OCI-LY7 (cell line): ENCODE data around the gene RNF212. TPM values are rescaled to one million over a fixed set of nuclear protein-coding genes. Genes with fewer than 3 reads are reported as not detected.

Experiments used
- BruUV-seq: library from RNA; stranded (reverse); fragments of 400-500 nt; replicated peaks from 2 replicates; lab custom pipeline; 2021; lab: Mats Ljungman, UMichigan
- CTCF ChIA-PET: fragments of 300-600 bp; sonication (Branson Sonifier 250); formaldehyde crosslinking; loops from one replicate; lab custom pipeline; 2022; ENCODE audit warnings: antibody characterized with exemption; ENCODE audit not compliant: unreplicated experiment; lab: Charles Lee
- POLR2A ChIA-PET: fragments of 300-600 bp; sonication (Branson Sonifier 250); formaldehyde crosslinking; loops from one replicate; lab custom pipeline; 2022; ENCODE audit warnings: antibody characterized with exemption; lab: Charles Lee
- DNase-seq: peaks from one replicate; pipeline ENCODE4 v3.0.0-alpha.2; 2015; ENCODE audit warnings: low spot score
- H2AFZ ChIP-seq: fragments of 200-600 bp; sonication (generic), shearing (Covaris generic); 2 replicates; pipeline ENCODE4 v1.6.1; 2014; ENCODE audit warnings: mild to moderate bottlenecking, antibody characterized with exemption, low read length, moderate library complexity
- H3K27ac ChIP-seq: fragments of 200-600 bp; sonication (generic); 2 replicates; pipeline ENCODE4 v1.5.1; 2014; ENCODE audit warnings: mixed run types, low read depth, mild to moderate bottlenecking, moderate library complexity, low read length, inconsistent platforms; ENCODE audit not compliant: poor library complexity, severe bottlenecking
- H3K36me3 ChIP-seq: fragments of 200-600 bp; sonication (generic); 2 replicates; pipeline ENCODE4 v1.6.1; 2014; ENCODE audit warnings: mild to moderate bottlenecking, antibody characterized with exemption, low read length, moderate library complexity, mixed read lengths; ENCODE audit not compliant: insufficient read depth
- H3K4me1 ChIP-seq: fragments of 200-600 bp; sonication (generic); 2 replicates; pipeline ENCODE4 v1.5.1; 2014; ENCODE audit warnings: mild to moderate bottlenecking, low read length; ENCODE audit not compliant: insufficient read depth, poor library complexity, severe bottlenecking
- H3K4me2 ChIP-seq: fragments of 200-600 bp; sonication (generic); 2 replicates; pipeline ENCODE4 v1.6.1; 2014; ENCODE audit warnings: mild to moderate bottlenecking, low read length
- H3K4me3 ChIP-seq: fragments of 200-600 bp; sonication (generic); 2 replicates; pipeline ENCODE4 v1.5.1; 2014; ENCODE audit warnings: mild to moderate bottlenecking, low read depth, low read length; ENCODE audit not compliant: poor library complexity, severe bottlenecking
- H3K79me2 ChIP-seq: fragments of 200-600 bp; sonication (generic); 2 replicates; pipeline ENCODE4 v1.6.1; 2016; ENCODE audit warnings: low read depth, mild to moderate bottlenecking, low read length, moderate library complexity, mixed read lengths; ENCODE audit not compliant: insufficient read depth
- H3K9me2 ChIP-seq: fragments of 200-600 bp; sonication (generic); 2 replicates; pipeline ENCODE4 v1.6.1; 2016; ENCODE audit warnings: mild to moderate bottlenecking, low read length, mixed read lengths; ENCODE audit not compliant: insufficient read depth
- H3K9me3 ChIP-seq: fragments of 200-600 bp; sonication (generic); 2 replicates; pipeline ENCODE4 v1.6.1; 2014; ENCODE audit warnings: mild to moderate bottlenecking, mixed run types, low read length, mixed read lengths
- H4K20me1 ChIP-seq: fragments of 200-600 bp; sonication (generic); 2 replicates; pipeline ENCODE4 v1.6.1; 2014; ENCODE audit warnings: mild to moderate bottlenecking, antibody characterized with exemption, low read length, moderate library complexity, mixed read lengths; ENCODE audit not compliant: insufficient read depth
- CTCF ChIP-seq: fragments of 200-600 bp; sonication (generic); conservative IDR thresholded peaks from 2 replicates; pipeline ENCODE4 v1.5.1; 2014; ENCODE audit warnings: mild to moderate bottlenecking, antibody characterized with exemption, low read length, moderate library complexity, mixed read lengths
- EZH2phosphoT487 ChIP-seq: fragments of 200-600 bp; sonication (generic); IDR thresholded peaks from 2 replicates; pipeline ENCODE4 v1.6.1; 2018; ENCODE audit warnings: low read depth, borderline replicate concordance, mild to moderate bottlenecking, mixed run types, antibody characterized with exemption, low read length, moderate library complexity, mixed read lengths
- intact Hi-C: fragments of 100-400 bp; cut with micrococcal nuclease; formaldehyde crosslinking; loops from one replicate; pipeline ENCODE4 v1.10.0; 2022; ENCODE audit not compliant: unreplicated experiment
- total RNA-seq, 2 experiments: library from RNA; depleted of rRNA in 1 of 2; stranded (reverse); fragments of >200 nt in 1 of 2; shearing (Covaris generic) in 1 of 2; gene quantifications; 2 replicates each; pipeline ENCODE4 v1.2.3, GENCODE V29; 2014 to 2022

The RNF212 gene
- total RNA-seq, 2 experiments from 2014 or later: not detected

- no peak overlapping the region for H3K4me2 ChIP-seq
- CTCF ChIA-PET: no interaction called here
- TF ChIP-seq CTCF: no peak
- TF ChIP-seq EZH2phosphoT487: no peak
- intact Hi-C loops: no loop called here
- no peaks in the 10 kb centered on the region for H3K4me1 ChIP-seq
- H3K36me3 ChIP-seq: no peaks in the 10 kb centered on the region
- no peaks in the 10 kb centered on the region for H3K79me2 ChIP-seq
- H3K27ac ChIP-seq: no peak overlapping the region
- no peak overlapping the region for H2AFZ ChIP-seq
- no peaks in the 10 kb centered on the region for H4K20me1 ChIP-seq
- POLR2A ChIA-PET: no interaction called here
- no peaks in the 10 kb centered on the region for H3K9me3 ChIP-seq
- DNase-seq: no peak
- no peaks in the 10 kb centered on the region for H3K9me2 ChIP-seq
- no TSS peak for BruUV-seq
- H3K4me3 ChIP-seq: no peak overlapping the region
These were observed 72.0 kb downstream of the RNF212 start for GRCh38 chr4:1041147-1041935.

GRCh38 chr4:1040344-1041146, 72.8 kb downstream of the RNF212 start:
- no peak overlapping the region for H3K4me3 ChIP-seq
- BruUV-seq: no TSS peak

More at GRCh38 chr4:1040344-1041146, 72.8 kb downstream of the RNF212 start:
- no peak for DNase-seq
- Histone ChIP-seq H3K9me3 (no peaks in the 10 kb centered on the region), H3K79me2 (no peaks in the 10 kb centered on the region), H4K20me1 (no peaks in the 10 kb centered on the region), H3K4me2 (no peak overlapping the region), H3K9me2 (no peaks in the 10 kb centered on the region), H2AFZ (no peak overlapping the region), H3K36me3 (no peaks in the 10 kb centered on the region), H3K4me1 (no peaks in the 10 kb centered on the region), H3K27ac (no peak overlapping the region)
- ChIA-PET CTCF (no interaction called here), POLR2A (no interaction called here)
- TF ChIP-seq CTCF: no peak
- TF ChIP-seq EZH2phosphoT487: no peak
- intact Hi-C loops: no loop called here
